22Rv1 (cell line): ENCODE results near the gene DEF6.
"Not testable (repeated sequence)": the region's sequence is repeated elsewhere in the genome, so short reads cannot be mapped to it uniquely, and the experiment has no call there.

Experiments used
- H3K27ac ChIP-seq: fragments of 450-650 bp; 2 replicates; pipeline ENCODE4 v1.5.1; 2017
- ZFX ChIP-seq: fragments of 450-650 bp; IDR thresholded peaks from 2 replicates; pipeline ENCODE4 v1.6.1; 2017; ENCODE audit warnings: antibody characterized with exemption, borderline replicate concordance
- TF ChIP-seq, protein P1 (sequence below): fragments of 450-650 bp; IDR thresholded peaks from 2 replicates; pipeline ENCODE4 v1.5.1; 2017; ENCODE audit warnings: mild to moderate bottlenecking

DEF6 gene

DNA sequence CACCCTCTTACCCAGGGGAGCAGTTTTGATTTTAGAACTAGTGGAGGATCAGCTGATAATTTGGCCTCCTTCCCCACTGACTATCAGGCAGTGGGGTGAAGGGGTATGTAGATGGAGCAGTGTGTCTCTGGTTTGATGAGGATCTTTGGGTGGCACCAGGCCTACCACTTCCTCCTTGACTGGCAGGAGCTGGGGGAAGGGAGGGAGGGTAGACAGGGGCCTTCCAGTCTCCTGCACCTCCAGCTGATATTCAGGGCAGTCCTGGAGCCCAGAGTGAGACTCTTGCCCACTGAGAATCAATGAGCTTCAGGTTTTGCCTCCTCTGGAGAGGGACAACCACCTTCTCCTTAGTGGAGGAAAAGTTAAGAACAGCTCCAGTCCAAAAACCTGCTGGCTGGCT, 3.2 kb downstream of the DEF6 start:
- H3K27ac ChIP-seq, result no peak overlapping the region
- TF ChIP-seq, protein P1, sequence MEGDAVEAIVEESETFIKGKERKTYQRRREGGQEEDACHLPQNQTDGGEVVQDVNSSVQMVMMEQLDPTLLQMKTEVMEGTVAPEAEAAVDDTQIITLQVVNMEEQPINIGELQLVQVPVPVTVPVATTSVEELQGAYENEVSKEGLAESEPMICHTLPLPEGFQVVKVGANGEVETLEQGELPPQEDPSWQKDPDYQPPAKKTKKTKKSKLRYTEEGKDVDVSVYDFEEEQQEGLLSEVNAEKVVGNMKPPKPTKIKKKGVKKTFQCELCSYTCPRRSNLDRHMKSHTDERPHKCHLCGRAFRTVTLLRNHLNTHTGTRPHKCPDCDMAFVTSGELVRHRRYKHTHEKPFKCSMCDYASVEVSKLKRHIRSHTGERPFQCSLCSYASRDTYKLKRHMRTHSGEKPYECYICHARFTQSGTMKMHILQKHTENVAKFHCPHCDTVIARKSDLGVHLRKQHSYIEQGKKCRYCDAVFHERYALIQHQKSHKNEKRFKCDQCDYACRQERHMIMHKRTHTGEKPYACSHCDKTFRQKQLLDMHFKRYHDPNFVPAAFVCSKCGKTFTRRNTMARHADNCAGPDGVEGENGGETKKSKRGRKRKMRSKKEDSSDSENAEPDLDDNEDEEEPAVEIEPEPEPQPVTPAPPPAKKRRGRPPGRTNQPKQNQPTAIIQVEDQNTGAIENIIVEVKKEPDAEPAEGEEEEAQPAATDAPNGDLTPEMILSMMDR, result no peak
- no peak for TF ChIP-seq ZFX

DNA sequence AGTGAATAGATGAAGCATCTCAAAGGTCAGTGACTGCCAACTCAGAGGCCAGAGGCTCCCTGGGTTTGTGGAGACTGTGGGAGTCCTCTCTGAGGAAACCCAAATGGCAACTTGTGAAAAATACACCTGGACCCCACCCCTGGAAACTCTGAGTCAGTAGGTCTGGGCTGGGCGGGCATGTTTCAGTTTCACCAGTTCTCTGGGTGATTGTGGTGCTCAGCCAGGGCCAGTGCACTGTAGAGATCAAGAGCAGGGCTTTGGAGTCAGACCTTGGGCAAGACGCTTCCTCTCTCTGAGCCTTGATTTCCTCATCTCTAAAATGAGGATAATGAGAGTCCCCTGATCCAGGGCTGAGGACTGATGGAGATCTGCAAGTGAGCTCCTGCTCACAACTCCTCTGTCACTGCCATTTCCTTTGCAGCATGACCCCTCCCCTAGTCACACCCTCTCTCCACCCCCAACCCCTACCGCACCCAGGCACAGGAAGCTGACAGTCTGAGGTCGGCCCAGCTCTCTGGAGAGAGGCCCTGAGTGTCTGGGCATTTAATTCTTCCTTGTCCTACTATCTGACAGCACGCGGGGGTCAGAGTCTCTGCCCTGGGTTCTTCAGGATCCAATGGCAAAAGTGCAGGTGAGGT, 5.1 kb downstream of the DEF6 start:
- H3K27ac ChIP-seq, result no peak overlapping the region
- TF ChIP-seq ZFX, result no peak
- TF ChIP-seq, protein P1, result no peak

- no peak overlapping the region; the same call in 1 of the 2 replicates for H3K27ac ChIP-seq
These were observed 6.7 kb downstream of the DEF6 start for GRCh38 chr6:35304299-35304698.

GRCh38 chr6:35305117-35305516, 7.5 kb downstream of the DEF6 start:
- TF ChIP-seq, protein P1, result peak; percentile 2; the same call in 1 of the 2 replicates
- no peak for TF ChIP-seq ZFX
- H3K27ac ChIP-seq, result no peak overlapping the region; the same call in 1 of the 2 replicates

More at GRCh38 chr6:35304299-35304698, 6.7 kb downstream of the DEF6 start:
- TF ChIP-seq, protein P1, result no peak
- no peak for TF ChIP-seq ZFX

GRCh38 chr6:35307138-35307537, 9.5 kb downstream of the DEF6 start:
- not testable (repeated sequence) for H3K27ac ChIP-seq

DNA sequence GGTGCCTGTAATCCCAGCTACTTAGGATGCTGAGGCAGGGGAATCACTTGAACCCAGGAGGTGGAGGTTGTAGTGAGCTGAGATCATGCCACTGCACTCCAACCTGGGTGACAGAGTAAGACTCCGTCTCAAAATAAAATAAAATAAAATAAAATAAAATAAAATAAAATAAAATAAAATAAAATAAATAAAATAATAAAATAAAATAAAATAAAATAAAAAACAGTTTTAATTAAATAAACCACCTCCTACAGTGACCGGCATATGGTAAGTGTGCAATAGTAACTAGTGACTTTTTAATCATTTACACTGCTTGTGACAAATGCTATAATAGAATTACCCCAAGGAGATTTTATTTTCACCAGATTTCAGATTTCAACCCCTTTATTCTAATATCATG, 10.9 kb downstream of the DEF6 start:
- not testable (repeated sequence) for H3K27ac ChIP-seq

- no peak overlapping the region for H3K27ac ChIP-seq
- no peak for TF ChIP-seq ZFX
- TF ChIP-seq, protein P1, result no peak
These were observed 12.1 kb downstream of the DEF6 start for GRCh38 chr6:35309611-35310264.

DNA sequence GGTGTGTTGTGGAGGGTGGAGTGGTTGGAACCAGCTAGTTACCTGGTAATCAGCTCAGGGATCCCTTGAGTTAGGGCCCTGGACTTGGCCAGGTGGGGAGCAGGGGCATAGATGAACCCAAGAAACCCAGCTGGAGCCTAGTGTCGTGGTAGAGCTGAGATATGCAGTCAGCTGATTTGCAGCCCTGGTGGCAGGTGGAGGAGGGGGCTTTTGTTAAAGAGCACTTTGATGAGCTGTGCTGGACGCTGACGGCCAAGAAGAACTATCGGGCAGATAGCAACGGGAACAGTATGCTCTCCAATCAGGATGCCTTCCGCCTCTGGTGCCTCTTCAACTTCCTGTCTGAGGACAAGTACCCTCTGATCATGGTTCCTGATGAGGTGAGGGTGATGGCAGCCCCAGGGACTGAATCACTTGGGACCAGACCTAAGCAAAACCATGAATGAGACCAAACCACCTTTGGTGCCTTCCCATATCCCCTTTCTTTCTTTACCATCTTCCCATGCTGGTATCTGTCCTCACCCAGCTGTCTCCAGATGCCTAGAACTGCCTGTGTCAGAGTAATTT, 12.7 kb downstream of the DEF6 start:
- H3K27ac ChIP-seq, result no peak overlapping the region
- TF ChIP-seq ZFX, result no peak
- TF ChIP-seq, protein P1, result no peak
